ENCODE data around the gene MAPK8IP3.

The MAPK8IP3 gene

DNA sequence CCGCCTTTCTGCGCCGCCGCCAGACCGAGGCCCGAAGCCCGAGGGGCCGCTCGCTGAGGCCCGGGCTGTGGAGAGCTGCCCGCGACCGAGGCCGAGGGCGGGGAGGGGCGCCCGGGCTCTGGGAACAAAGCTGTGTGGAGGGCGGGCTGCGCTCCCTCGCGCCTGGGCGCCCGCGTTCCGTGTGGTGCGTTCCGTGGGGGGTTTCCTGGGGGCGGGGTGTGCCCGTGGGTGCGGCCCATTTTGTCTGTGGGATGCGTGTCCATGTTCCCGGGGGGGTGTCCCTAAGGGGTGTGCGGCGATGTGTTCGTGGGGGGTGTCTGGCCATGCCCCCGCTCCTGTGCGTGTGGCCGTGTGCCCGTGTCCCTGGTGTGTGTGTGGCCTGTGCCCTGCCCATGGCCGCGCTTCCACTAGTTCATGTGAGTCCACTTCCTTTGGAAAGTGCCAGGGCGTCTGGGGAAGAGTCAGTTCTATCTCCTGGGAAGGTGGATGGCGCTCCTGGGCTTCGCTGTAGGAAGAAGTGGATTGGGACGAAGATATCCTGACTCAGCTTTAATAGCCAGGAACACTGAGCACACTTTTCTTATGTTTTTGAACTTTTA, 27.4 kb upstream of the MAPK8IP3 start:
- peak in 1 of 2 donors; percentile 4 for DNase-seq (ENCODE audit: low read depth in 2 of 2)

DNA sequence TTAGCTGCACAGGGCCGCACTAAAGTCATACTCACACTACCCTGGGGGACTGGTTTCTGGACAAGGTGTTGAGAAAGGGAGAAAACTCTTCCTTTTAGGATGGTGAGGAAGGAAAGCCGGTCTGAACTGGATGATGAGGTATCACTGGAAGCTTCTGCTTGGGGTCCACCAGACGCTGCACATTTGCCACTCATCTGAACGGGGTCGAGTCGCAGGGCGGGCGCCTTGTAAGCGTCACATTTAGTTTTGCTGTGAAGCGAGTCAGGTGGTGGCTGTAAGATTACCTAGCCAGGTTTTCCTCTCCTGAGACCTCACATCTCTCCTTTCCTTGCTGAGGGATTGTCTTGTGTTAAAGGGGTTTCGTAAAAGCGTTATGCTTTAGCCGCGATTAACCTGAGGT, 25.6 kb upstream of the MAPK8IP3 start:
- DNase-seq (ENCODE audit: low read depth in 2 of 2), result no peak

DNA sequence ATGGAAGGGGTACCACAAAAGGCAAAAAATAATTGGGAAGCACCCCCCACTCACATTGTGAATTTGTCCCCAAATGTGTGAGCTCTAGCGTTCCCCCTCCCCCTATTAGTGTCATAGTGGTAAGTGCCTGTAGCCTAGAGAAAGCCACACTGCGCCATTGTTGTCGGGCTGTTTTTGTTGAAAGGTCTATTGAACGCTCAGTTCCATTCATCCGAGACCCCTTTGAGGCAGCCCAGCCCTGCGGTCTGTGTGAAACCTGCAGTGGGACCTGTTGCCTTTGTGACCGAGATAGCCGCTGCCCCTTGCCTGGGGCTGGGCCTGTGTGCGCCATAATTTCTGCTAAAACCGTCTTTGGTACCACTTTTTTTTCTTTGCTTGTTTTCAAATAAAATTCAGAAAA, 25.0 kb upstream of the MAPK8IP3 start:
- no peak for DNase-seq (ENCODE audit: low read depth in 2 of 2)

DNA sequence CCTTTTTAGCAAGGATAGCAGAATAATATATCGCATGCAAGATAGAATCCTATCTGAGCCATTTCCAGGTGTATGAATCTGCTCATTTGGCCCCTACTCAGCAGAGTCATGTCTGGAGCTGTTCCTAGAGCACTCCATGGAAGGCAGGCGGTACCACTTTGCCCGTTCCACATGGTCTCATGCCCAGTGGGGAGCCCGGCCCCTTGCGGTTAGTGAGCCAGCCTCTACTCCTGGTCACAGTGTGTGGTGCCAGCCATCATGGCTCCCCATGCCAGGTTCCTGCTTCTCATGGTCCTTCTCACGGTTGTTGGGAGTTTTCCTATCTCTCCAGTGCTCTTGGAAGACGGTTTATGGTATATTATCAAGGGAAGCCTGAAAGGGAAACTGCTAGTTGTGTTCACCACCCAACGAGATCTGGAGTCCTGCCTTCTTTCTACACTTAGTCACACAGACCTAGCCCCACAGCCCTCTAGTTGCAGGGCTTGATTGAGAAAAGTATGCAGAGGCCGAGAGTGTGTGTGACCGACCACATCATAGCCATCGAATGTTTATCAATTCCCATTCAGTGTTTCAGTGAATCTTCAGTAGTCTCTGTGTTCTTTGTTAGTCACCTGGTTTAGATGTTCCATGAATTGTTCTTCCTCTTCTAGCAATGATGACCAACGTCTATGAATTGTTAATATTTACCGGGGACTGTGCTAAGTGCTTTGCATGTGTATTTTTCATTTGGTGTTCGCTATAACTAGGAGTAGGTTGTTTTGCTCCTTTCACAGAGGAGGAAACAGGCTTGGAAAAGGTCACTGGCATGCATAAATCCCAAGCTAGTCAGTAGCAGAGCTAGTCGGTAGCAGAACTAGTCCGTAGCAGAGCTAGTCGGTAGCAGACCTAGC, 18.3 kb upstream of the MAPK8IP3 start:
- DNase-seq (ENCODE audit: low read depth in 2 of 2), result no peak

DNA sequence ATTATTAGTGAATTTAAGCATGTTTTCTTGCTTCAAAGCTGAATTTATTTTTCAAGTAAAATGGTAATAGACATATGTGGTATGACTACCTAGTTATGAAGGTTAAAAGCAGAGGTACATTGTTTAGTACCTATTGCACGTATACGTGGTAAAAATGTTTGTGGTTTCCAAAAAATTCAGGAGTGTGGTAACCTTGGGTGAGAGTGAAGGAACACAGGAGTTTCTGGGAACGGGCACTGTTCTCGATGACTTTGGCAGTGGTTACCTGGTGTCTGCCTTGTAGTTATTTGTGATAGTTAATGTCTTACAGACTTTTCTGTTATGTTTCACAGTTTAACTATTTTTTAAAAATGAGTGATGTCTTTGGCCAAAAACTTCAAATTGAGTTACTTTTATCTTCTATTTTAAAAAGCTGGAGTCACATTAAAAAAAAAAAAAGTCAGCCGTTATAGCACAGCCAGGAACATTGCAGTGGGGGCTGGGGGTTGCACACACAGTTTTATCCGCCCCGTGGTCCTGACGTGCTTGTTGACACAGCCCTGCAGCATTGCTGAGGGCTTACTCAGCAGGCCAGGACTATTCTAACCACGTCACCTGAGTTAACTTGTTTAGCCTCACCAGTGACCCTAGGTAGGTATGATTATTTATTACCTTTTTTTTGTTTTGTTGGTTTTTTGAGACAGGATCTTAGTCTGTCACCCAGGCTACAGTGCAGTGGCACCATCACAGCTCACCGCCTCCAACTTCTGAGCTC, 17.0 kb upstream of the MAPK8IP3 start:
- DNase-seq (ENCODE audit: low read depth in 2 of 2), result no peak

GRCh38 chr16:1689853-1690252, 16.1 kb upstream of the MAPK8IP3 start:
- no peak for DNase-seq (ENCODE audit: low read depth in 2 of 2)

- no peak for DNase-seq (ENCODE audit: low read depth in 2 of 2)
These were observed 15.2 kb upstream of the MAPK8IP3 start for GRCh38 chr16:1690810-1691209.

DNA sequence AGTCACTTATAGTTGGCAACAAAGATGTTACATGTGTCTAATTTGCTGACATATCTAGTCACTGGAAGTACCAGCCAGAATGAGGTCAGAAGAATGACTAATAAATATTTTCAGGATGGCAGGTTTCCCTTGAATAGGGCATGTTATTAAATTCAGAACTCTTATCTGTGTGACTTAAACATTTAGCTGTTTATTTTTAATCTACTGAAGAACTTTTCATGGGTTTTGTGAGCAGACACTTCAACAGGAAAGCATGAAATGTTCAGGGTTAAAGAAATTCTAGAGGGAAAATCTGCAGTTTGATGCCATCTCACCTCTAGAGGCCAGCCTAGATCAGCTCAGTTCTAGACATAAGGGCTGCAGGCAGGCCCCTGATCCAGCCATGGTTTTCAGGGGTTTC, 14.7 kb upstream of the MAPK8IP3 start:
- no peak for DNase-seq (ENCODE audit: low read depth in 2 of 2)

DNA sequence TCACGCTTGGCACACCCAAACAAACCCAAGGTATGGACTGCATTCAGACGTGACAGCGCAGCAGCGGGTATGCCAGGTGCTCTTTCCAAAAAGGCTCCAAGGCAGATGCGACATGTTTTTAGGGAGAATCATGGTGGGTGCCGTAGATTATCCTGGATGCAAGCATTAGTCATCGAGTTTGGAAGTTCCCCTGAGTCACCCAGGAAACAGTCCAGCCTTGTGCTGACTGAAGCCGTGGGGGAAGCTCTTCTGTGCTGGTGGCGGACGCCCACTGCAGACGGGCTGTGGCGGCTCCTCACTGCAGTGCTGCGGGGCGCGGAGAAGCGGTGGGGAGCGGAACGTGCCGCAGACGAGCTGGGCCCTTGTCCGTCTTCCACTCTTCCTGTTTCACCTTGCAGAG, 14.0 kb upstream of the MAPK8IP3 start:
- no peak for DNase-seq (ENCODE audit: low read depth in 2 of 2)

DNA sequence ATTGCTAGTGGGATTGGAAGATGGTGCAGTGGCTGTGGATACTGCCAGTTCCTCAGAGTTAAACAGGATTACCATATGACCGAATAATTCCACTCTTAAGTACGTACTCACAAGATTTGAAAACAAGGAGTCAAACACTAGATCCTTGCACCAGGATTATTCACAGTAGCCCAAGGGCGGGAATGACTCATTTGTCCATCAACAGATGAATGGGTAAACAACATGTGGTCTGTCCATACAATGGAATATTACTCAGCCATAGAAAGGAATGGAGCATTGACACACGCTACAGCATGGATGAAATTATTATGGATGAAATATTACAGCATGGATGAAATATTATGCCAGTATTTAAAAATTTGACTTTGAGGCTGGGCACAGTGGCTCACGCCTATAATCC, 9.1 kb upstream of the MAPK8IP3 start:
- no peak for DNase-seq (ENCODE audit: low read depth in 2 of 2)

GRCh38 chr16:1698680-1699079, 7.3 kb upstream of the MAPK8IP3 start:
- DNase-seq (ENCODE audit: low read depth in 2 of 2), result no peak

- no peak for DNase-seq (ENCODE audit: low read depth in 2 of 2)
These were observed 5.7 kb upstream of the MAPK8IP3 start for GRCh38 chr16:1700246-1700645.

DNA sequence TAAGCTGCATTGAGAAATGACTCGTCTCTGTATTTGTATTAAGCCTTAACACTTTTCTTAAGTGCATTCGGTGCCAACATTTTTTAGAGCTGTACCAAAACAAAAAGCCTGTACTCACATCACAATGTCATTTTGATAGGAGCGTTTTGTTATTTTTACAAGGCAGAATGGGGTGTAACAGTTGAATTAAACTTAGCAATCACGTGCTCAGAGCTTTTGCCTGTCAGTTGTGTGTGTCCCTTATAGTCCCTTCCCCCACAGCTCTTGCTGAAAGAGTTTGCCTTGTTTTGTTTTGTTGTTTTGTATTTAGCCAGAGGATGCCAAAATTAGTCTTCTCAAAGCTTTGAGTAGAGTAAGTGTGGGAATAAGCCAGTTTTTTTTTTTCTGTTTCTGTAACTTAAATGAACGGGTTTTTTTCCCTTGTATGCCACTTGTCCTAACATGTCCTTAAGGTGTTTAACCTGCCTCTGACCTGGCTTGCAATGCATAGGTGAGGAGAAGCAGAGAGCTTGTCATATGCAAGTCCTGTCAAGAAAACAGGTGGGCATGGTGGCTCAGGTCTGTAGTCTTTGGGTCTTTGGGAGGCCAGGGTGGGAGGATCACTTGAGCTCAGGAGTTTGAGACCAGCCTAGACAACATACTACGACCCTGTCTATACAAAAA, 4.6 kb upstream of the MAPK8IP3 start:
- no peak for DNase-seq (ENCODE audit: low read depth in 2 of 2)

GRCh38 chr16:1705324-1705687, 689 bp upstream of the MAPK8IP3 start:
- peak in 1 of 2 donors; percentile 19 for DNase-seq (ENCODE audit: low read depth in 2 of 2)

GRCh38 chr16:1706386-1707192, 594 bp downstream of the MAPK8IP3 start:
- peak in 1 of 2 donors; percentile 10 for DNase-seq (ENCODE audit: low read depth in 2 of 2)

GRCh38 chr16:1707193-1707790, 1.3 kb downstream of the MAPK8IP3 start:
- no peak for DNase-seq (ENCODE audit: low read depth in 2 of 2)

- DNase-seq (ENCODE audit: low read depth in 2 of 2), result no peak
These were observed 2.2 kb downstream of the MAPK8IP3 start for GRCh38 chr16:1708083-1708767.

DNA sequence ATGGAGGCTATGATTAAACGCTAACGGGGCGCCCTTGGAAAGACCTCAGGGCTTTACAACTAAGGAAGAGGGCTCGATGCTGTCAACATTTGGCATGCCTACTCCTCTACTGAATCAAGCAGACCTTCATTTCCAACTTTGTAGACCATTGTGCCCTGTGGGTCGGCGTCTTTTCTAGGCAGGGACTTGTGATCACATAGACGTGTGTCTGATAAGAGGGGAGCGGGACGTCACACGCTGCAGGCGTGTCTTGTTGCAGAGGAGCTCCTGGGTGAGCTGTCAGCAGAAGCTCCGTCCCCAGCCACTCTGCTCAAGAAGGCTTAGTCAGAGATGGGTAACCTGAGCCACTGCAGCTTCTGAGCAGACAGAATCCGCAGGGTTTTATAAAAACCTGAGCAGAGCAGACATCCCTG, 2.8 kb downstream of the MAPK8IP3 start:
- no peak for DNase-seq (ENCODE audit: low read depth in 2 of 2)

GRCh38 chr16:1709356-1709755, 3.4 kb downstream of the MAPK8IP3 start:
- DNase-seq (ENCODE audit: low read depth in 2 of 2), result no peak

GRCh38 chr16:1710811-1711507, 5.0 kb downstream of the MAPK8IP3 start:
- DNase-seq (ENCODE audit: low read depth in 2 of 2), result no peak

Data from stimulated activated CD8-positive, alpha-beta memory T cell treated with anti-CD3 and anti-CD28 coated beads, Interleukin-2, amount 100 ng/mL, for 48 hours (primary cell).